ENCODE measurements around the gene RBFOX2. TPM values are rescaled to one million over a fixed set of nuclear protein-coding genes. Genes with fewer than 3 reads are reported as not detected.

Gene RBFOX2
- polyA plus RNA-seq, 1 of the 3 experiments (the other 2 are of a cell fraction) = 115 TPM

- no peak overlapping the region for H3K4me2 ChIP-seq
- H3F3A ChIP-seq (replicated peaks; ENCODE audit: insufficient read depth) = no peaks in the 10 kb centered on the region
- H2AFZ ChIP-seq (ENCODE audit: low read depth) = no peak overlapping the region
- H3K79me2 ChIP-seq (ENCODE audit: insufficient read depth) = peaks cover 81% of the 10 kb centered on the region
- peaks cover 2 to 23% of the 10 kb centered on the region in 2 experiments for H3K36me3 ChIP-seq (replicated peaks in 1 of 2; ENCODE audit: control insufficient read depth in 1 of 2, insufficient read depth in 2 of 2, low read length in 1 of 2)
- no peak overlapping the region; a peak in 1 of 4 replicates for H3K27ac ChIP-seq (ENCODE audit: low read depth in 2 of 2, low read length in 1 of 2)
- H3K4me3 ChIP-seq (ENCODE audit: low read depth in 2 of 2, low read length in 1 of 2) = no peak overlapping the region
- CTCF ChIA-PET = interaction anchor here (1.0 to 5.6 kb wide), 4 partner anchors 89 to 301 kb away, joined by 3 to 147 read pairs (median 4); no protein-coding TSS in a partner anchor
- no peak overlapping the region for H3K9ac ChIP-seq
- H3K9me3 ChIP-seq = no peaks in the 10 kb centered on the region
- 95% methylated on average over 3 of the region's 3 CpGs for WGBS (ENCODE audit: low lambda C conversion rate)
- no peaks in the 10 kb centered on the region for H3K9me2 ChIP-seq
- no peak for DNase-seq
- H3K27me3 ChIP-seq (ENCODE audit: insufficient read depth) = no peaks in the 10 kb centered on the region
- TF ChIP-seq USF1 (IDR thresholded peaks at IDR 0.05; ENCODE audit: borderline replicate concordance, low read depth) = no peak
- no peak for TF ChIP-seq SIN3A (IDR thresholded peaks at IDR 0.05; ENCODE audit: borderline replicate concordance, low read depth, low read length)
- TF ChIP-seq TAF1 (IDR thresholded peaks at IDR 0.05; ENCODE audit: borderline replicate concordance, low read depth, low read length) = no peak
- TF ChIP-seq JUND (IDR thresholded peaks at IDR 0.05) = no peak
- no peak for TF ChIP-seq ELF1 (IDR thresholded peaks at IDR 0.05)
- no peak for TF ChIP-seq GATA2 (CRISPR knock-in tag; IDR thresholded peaks at IDR 0.05)
- TF ChIP-seq YY1 (IDR thresholded peaks at IDR 0.05; ENCODE audit: low read depth) = no peak
- TF ChIP-seq PBX3 (IDR thresholded peaks at IDR 0.05) = no peak
- H3K4me1 ChIP-seq (ENCODE audit: control insufficient read depth in 1 of 2, insufficient read depth in 2 of 2, low read depth in 1 of 2, low read length in 1 of 2) = peaks cover 0 to under 1% of the 10 kb centered on the region in 2 experiments; a peak in 2 of 4 replicates
- POLR2A ChIA-PET = no interaction called here
- peaks cover 23% of the 10 kb centered on the region; the same call in 1 of the 2 replicates for H4K20me1 ChIP-seq (ENCODE audit: insufficient read depth)
These were observed 100.3 kb downstream of the RBFOX2 start for GRCh38 chr22:35928285-35928798.

GRCh38 chr22:35923026-35923425 is 105.6 kb downstream of the RBFOX2 start:
- Histone ChIP-seq H3K4me2 (no peak overlapping the region), H3K9ac (no peak overlapping the region), H3K4me1 (ENCODE audit: control insufficient read depth in 1 of 2, insufficient read depth in 2 of 2, low read depth in 1 of 2, low read length in 1 of 2) (peaks cover 25% of the 10 kb centered on the region in 2 experiments; a peak in 3 of 4 replicates), H4K20me1 (ENCODE audit: insufficient read depth) (peaks cover 66% of the 10 kb centered on the region), H2AFZ (ENCODE audit: low read depth) (no peak overlapping the region), H3K79me2 (ENCODE audit: insufficient read depth) (peaks cover 93% of the 10 kb centered on the region), H3K27ac (ENCODE audit: low read depth in 2 of 2, low read length in 1 of 2) (peak overlapping the region; percentile 44 to 72; a peak in 3 of 4 replicates), H3K36me3 (replicated peaks in 1 of 2; ENCODE audit: control insufficient read depth in 1 of 2, insufficient read depth in 2 of 2, low read length in 1 of 2) (peaks cover 2 to 21% of the 10 kb centered on the region in 2 experiments), H3K4me3 (ENCODE audit: low read depth in 2 of 2, low read length in 1 of 2) (no peak overlapping the region), H3K9me3 (no peaks in the 10 kb centered on the region), H3K27me3 (ENCODE audit: insufficient read depth) (no peaks in the 10 kb centered on the region), H3K9me2 (no peaks in the 10 kb centered on the region), H3F3A (replicated peaks; ENCODE audit: insufficient read depth) (peaks cover 16% of the 10 kb centered on the region)
- WGBS (ENCODE audit: low lambda C conversion rate) = 87% methylated on average over 2 of the region's 2 CpGs
- ChIA-PET POLR2A (interaction anchor here (0.6 kb wide), 2 partner anchors 83 to 294 kb away, joined by 3 to 6 read pairs; no protein-coding TSS in a partner anchor), CTCF (interaction anchor here (1.1 to 9.9 kb wide), 9 partner anchors 8 to 492 kb away, joined by 3 to 64 read pairs (median 5); no protein-coding TSS in a partner anchor)
- no peak for DNase-seq
- TF ChIP-seq IRF3 (IDR thresholded peaks at IDR 0.05; ENCODE audit: low read depth, low read length) (no peak), PBX3 (IDR thresholded peaks at IDR 0.05) (no peak), NRF1 (IDR thresholded peaks at IDR 0.05; ENCODE audit: low read depth, low read length) (no peak), RXRA (IDR thresholded peaks at IDR 0.05; ENCODE audit: borderline replicate concordance, low read depth) (no peak), TCF12 (IDR thresholded peaks at IDR 0.05) (no peak), TAF1 (IDR thresholded peaks at IDR 0.05; ENCODE audit: borderline replicate concordance, low read depth, low read length) (no peak), TEAD4 (IDR thresholded peaks at IDR 0.05; ENCODE audit: borderline replicate concordance, insufficient read depth) (no peak), MXI1 (IDR thresholded peaks at IDR 0.05; ENCODE audit: low read depth, low read length) (no peak), SMC3 (IDR thresholded peaks at IDR 0.05; ENCODE audit: low read depth, low read length) (no peak), YY1 (IDR thresholded peaks at IDR 0.05; ENCODE audit: low read depth) (no peak), MAX (IDR thresholded peaks at IDR 0.05; ENCODE audit: low read depth) (no peak), FOXM1 (IDR thresholded peaks at IDR 0.05; ENCODE audit: low read depth) (no peak), RCOR1 (IDR thresholded peaks at IDR 0.05; ENCODE audit: low read length) (no peak), ZBTB33 (IDR thresholded peaks at IDR 0.05; ENCODE audit: borderline replicate concordance, low read depth) (no peak), EZH2phosphoT487 (IDR thresholded peaks at IDR 0.05; ENCODE audit: borderline replicate concordance, low read depth) (no peak), FOXJ3 (CRISPR knock-in tag; IDR thresholded peaks at IDR 0.05) (no peak), GABPA (IDR thresholded peaks at IDR 0.05; ENCODE audit: low read depth) (no peak), SIN3A (IDR thresholded peaks at IDR 0.05; ENCODE audit: borderline replicate concordance, low read depth, low read length) (no peak)
